ENCODE results near the gene OPRL1. TPM values are rescaled to one million over a fixed set of nuclear protein-coding genes. Genes with fewer than 3 reads are reported as not detected.
A peak's percentile ranks its signal among the peaks of the same experiment; 100 is the strongest.

Gene OPRL1
- total RNA-seq, 1 donor from 2014 or later = 10.2 TPM

DNA sequence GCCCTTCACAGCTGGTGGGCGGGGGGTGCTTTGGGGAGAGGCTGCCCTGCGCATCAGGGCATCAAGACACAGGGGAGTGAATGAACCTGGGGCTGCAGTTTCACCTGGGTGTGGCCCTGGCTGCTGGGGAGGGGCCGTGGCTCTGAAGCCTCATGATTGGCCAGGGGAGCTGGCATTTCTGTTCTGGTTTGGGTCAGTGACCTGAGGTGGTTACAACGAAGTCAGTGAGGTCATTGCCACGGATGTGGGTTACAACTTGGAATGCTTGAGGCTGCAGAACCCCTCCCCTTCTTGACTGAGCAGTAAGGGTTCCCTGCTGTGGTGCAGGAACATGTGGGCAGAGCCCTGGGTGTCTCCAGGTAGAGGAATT, 13.9 kb upstream of the OPRL1 start:
- TF ChIP-seq, protein P1, sequence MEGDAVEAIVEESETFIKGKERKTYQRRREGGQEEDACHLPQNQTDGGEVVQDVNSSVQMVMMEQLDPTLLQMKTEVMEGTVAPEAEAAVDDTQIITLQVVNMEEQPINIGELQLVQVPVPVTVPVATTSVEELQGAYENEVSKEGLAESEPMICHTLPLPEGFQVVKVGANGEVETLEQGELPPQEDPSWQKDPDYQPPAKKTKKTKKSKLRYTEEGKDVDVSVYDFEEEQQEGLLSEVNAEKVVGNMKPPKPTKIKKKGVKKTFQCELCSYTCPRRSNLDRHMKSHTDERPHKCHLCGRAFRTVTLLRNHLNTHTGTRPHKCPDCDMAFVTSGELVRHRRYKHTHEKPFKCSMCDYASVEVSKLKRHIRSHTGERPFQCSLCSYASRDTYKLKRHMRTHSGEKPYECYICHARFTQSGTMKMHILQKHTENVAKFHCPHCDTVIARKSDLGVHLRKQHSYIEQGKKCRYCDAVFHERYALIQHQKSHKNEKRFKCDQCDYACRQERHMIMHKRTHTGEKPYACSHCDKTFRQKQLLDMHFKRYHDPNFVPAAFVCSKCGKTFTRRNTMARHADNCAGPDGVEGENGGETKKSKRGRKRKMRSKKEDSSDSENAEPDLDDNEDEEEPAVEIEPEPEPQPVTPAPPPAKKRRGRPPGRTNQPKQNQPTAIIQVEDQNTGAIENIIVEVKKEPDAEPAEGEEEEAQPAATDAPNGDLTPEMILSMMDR (IDR thresholded peaks at IDR 0.05; ENCODE audit: unreplicated experiment) = no peak
- Mint-ChIP-seq H3K27me3 (ENCODE audit: unreplicated experiment) (peaks cover 16% of the 10 kb centered on the region), H3K4me1 (ENCODE audit: unreplicated experiment) (peaks cover 23% of the 10 kb centered on the region), H3K9me3 (ENCODE audit: unreplicated experiment) (no peaks in the 10 kb centered on the region), H3K36me3 (ENCODE audit: low read depth, unreplicated experiment) (peaks cover 5% of the 10 kb centered on the region), H3K27ac (ENCODE audit: unreplicated experiment) (no peak overlapping the region), H3K4me3 (ENCODE audit: unreplicated experiment) (peak overlapping the region; percentile 42)
- no peak for DNase-seq (ENCODE audit: low spot score)

GRCh38 chr20:64067005-64067632, 12.8 kb upstream of the OPRL1 start:
- DNase-seq (ENCODE audit: low spot score) = no peak
- TF ChIP-seq, protein P1 (IDR thresholded peaks at IDR 0.05; ENCODE audit: unreplicated experiment) = no peak
- Mint-ChIP-seq H3K36me3 (ENCODE audit: low read depth, unreplicated experiment) (peaks cover 5% of the 10 kb centered on the region), H3K4me3 (ENCODE audit: unreplicated experiment) (no peak overlapping the region), H3K4me1 (ENCODE audit: unreplicated experiment) (peaks cover 20% of the 10 kb centered on the region), H3K9me3 (ENCODE audit: unreplicated experiment) (no peaks in the 10 kb centered on the region), H3K27me3 (ENCODE audit: unreplicated experiment) (peaks cover 12% of the 10 kb centered on the region), H3K27ac (ENCODE audit: unreplicated experiment) (no peak overlapping the region)

GRCh38 chr20:64067733-64068307, 12.1 kb upstream of the OPRL1 start:
- DNase-seq (ENCODE audit: low spot score) = no peak
- no peak overlapping the region for H3K27ac Mint-ChIP-seq (ENCODE audit: unreplicated experiment)
- H3K4me1 Mint-ChIP-seq (ENCODE audit: unreplicated experiment) = peaks cover 18% of the 10 kb centered on the region
- peaks cover 10% of the 10 kb centered on the region for H3K27me3 Mint-ChIP-seq (ENCODE audit: unreplicated experiment)
- H3K36me3 Mint-ChIP-seq (ENCODE audit: low read depth, unreplicated experiment) = peaks cover 5% of the 10 kb centered on the region
- H3K4me3 Mint-ChIP-seq (ENCODE audit: unreplicated experiment) = no peak overlapping the region
- H3K9me3 Mint-ChIP-seq (ENCODE audit: unreplicated experiment) = no peaks in the 10 kb centered on the region
- TF ChIP-seq, protein P1 (IDR thresholded peaks at IDR 0.05; ENCODE audit: unreplicated experiment) = no peak

- Mint-ChIP-seq H3K27ac (ENCODE audit: unreplicated experiment) (no peak overlapping the region), H3K9me3 (ENCODE audit: unreplicated experiment) (no peaks in the 10 kb centered on the region), H3K27me3 (ENCODE audit: unreplicated experiment) (peaks cover 10% of the 10 kb centered on the region), H3K4me1 (ENCODE audit: unreplicated experiment) (peaks cover 18% of the 10 kb centered on the region), H3K4me3 (ENCODE audit: unreplicated experiment) (no peak overlapping the region), H3K36me3 (ENCODE audit: low read depth, unreplicated experiment) (peaks cover 5% of the 10 kb centered on the region)
- no peak for DNase-seq (ENCODE audit: low spot score)
- TF ChIP-seq, protein P1 (IDR thresholded peaks at IDR 0.05; ENCODE audit: unreplicated experiment) = no peak
These were observed 11.3 kb upstream of the OPRL1 start for GRCh38 chr20:64068386-64069208.

GRCh38 chr20:64069209-64069613, 10.7 kb upstream of the OPRL1 start:
- peaks cover 12% of the 10 kb centered on the region for H3K4me1 Mint-ChIP-seq (ENCODE audit: unreplicated experiment)
- no peak for DNase-seq (ENCODE audit: low spot score)
- no peak overlapping the region for H3K4me3 Mint-ChIP-seq (ENCODE audit: unreplicated experiment)
- H3K27me3 Mint-ChIP-seq (ENCODE audit: unreplicated experiment) = peaks cover 11% of the 10 kb centered on the region
- no peaks in the 10 kb centered on the region for H3K36me3 Mint-ChIP-seq (ENCODE audit: low read depth, unreplicated experiment)
- H3K9me3 Mint-ChIP-seq (ENCODE audit: unreplicated experiment) = no peaks in the 10 kb centered on the region
- TF ChIP-seq, protein P1 (IDR thresholded peaks at IDR 0.05; ENCODE audit: unreplicated experiment) = no peak
- no peak overlapping the region for H3K27ac Mint-ChIP-seq (ENCODE audit: unreplicated experiment)

Measured in endothelial cell (in vitro differentiated cells).